K562 (cell line): Measurements from ENCODE around the gene ZBTB16. TPM values are rescaled to one million over a fixed set of nuclear protein-coding genes. Genes with fewer than 3 reads are reported as not detected.

Experiments
- ATAC-seq: fragments of 200-7000 bp; cut with Tn5 transposase; 3 replicates; pipeline ENCODE4 v1.9.1; 2020; ENCODE audit warnings: moderate library complexity
- BruUV-seq: library from RNA; stranded (reverse); fragments of 400-500 nt; replicated peaks from 2 replicates; lab custom pipeline; 2021; lab: Mats Ljungman, UMichigan
- CTCF ChIA-PET: fragments of 300-600 bp; formaldehyde crosslinking; extraction: SDS; loops from one replicate; lab custom pipeline; 2021; ENCODE audit warnings: low intra/inter-chr PET ratio; lab: Yijun Ruan, JAX
- POLR2A ChIA-PET: fragments of 300-600, 350-650 bp; sonication (Branson Sonifier 250); formaldehyde crosslinking; extraction: SDS; loops from one replicate; lab custom pipeline; 2021; ENCODE audit warnings: antibody characterized with exemption, inconsistent platforms; lab: Yijun Ruan, JAX
- DNase-seq, 4 experiments: peaks; one replicate each; pipeline versions ENCODE4 v3.0.0 to v3.0.0-alpha.2; 2011 to 2018; ENCODE audit warnings: low spot score in 3 of 4, mixed read lengths in 3 of 4; ENCODE audit errors: extremely low read depth in 1 of 4
- FAIRE-seq: peaks from 2 replicates; lab custom pipeline; 2011; peaks lifted over from hg19 to GRCh38; lab: Jason Lieb, UNC
- H2AFZ ChIP-seq: 2 replicates; pipeline ENCODE4 v1.6.0; 2011; ENCODE audit warnings: low read depth, low read length, control low read depth, inconsistent platforms
- H3K27ac ChIP-seq: fragments of 200-600 bp; 3 replicates; pipeline ENCODE4 v1.8.0; 2011; ENCODE audit warnings: low read depth, mild to moderate bottlenecking, control low read depth, inconsistent platforms, low read length, moderate library complexity, mixed read lengths; ENCODE audit errors: extremely low read depth
- H3K27me3 ChIP-seq, 2 experiments: fragments of 300-600 bp in 1 of 2; 2 replicates in 1 of 2; 3 replicates in 1 of 2; pipeline versions ENCODE4 v1.6.0 to v1.8.0; 2011; ENCODE audit warnings: inconsistent platforms in 2 of 2, low read length in 2 of 2, mild to moderate bottlenecking in 1 of 2, mixed read lengths in 1 of 2, moderate library complexity in 1 of 2; ENCODE audit not compliant: control insufficient read depth in 2 of 2, insufficient read depth in 2 of 2
- H3K36me3 ChIP-seq: fragments of 300-600 bp; 3 replicates; pipeline ENCODE4 v1.8.0; 2011; ENCODE audit warnings: mild to moderate bottlenecking, low read length, inconsistent platforms; ENCODE audit not compliant: control insufficient read depth, insufficient read depth
- H3K4me1 ChIP-seq, 2 experiments: fragments of 200-600 bp in 1 of 2; replicated peaks in 1 of 2; 2 replicates in 1 of 2; 3 replicates in 1 of 2; pipeline versions ENCODE4 v1.5.1 to v1.8.0; 2011; ENCODE audit warnings: inconsistent platforms in 2 of 2, low read length in 2 of 2, mild to moderate bottlenecking in 1 of 2, mixed read lengths in 1 of 2, moderate library complexity in 1 of 2; ENCODE audit not compliant: control insufficient read depth in 2 of 2, insufficient read depth in 2 of 2
- H3K4me2 ChIP-seq: 2 replicates; pipeline ENCODE4 v1.6.1; 2011; ENCODE audit warnings: low read length, control low read depth, inconsistent platforms, mixed read lengths; ENCODE audit not compliant: insufficient read depth
- H3K4me3 ChIP-seq: fragments of 200-600 bp; sonication (generic), shearing (Covaris generic); 2 replicates; pipeline ENCODE4 v1.5.1; 2016; ENCODE audit warnings: control low read depth, inconsistent platforms
- H3K79me2 ChIP-seq: fragments of 200-600 bp; 3 replicates; pipeline ENCODE4 v1.8.0; 2011; ENCODE audit warnings: low read length, inconsistent platforms; ENCODE audit not compliant: control insufficient read depth, insufficient read depth
- H3K9ac ChIP-seq, 2 experiments: 2 replicates each; pipeline versions ENCODE4 v1.6.0 to v1.6.1; 2011; ENCODE audit warnings: low read depth in 2 of 2, low read length in 2 of 2, control low read depth in 1 of 2, inconsistent platforms in 1 of 2, mild to moderate bottlenecking in 1 of 2, mixed read lengths in 1 of 2; ENCODE audit not compliant: insufficient read depth in 1 of 2
- H3K9me1 ChIP-seq: one replicate; pipeline ENCODE4 v1.6.0; 2011; ENCODE audit warnings: inconsistent platforms, mild to moderate bottlenecking, low read length, moderate library complexity; ENCODE audit not compliant: control insufficient read depth, insufficient read depth
- H3K9me3 ChIP-seq: replicated peaks from 2 replicates; pipeline ENCODE4 v1.5.1; 2011; ENCODE audit warnings: low read depth, low read length, inconsistent platforms; ENCODE audit not compliant: control insufficient read depth, insufficient read depth
- H4K20me1 ChIP-seq: replicated peaks from 2 replicates; pipeline ENCODE4 v1.6.1; 2011; ENCODE audit warnings: low read length, inconsistent platforms, mixed read lengths; ENCODE audit not compliant: control insufficient read depth, insufficient read depth
- HMGXB4 ChIP-seq: sonication (generic); formaldehyde crosslinking; IDR thresholded peaks from 2 replicates; pipeline ENCODE4 v1.8.1; 2023; ENCODE audit warnings: mild to moderate bottlenecking, missing genetic modification reagents
- NR2C2 ChIP-seq, 2 experiments: fragments of 200-800 bp in 1 of 2; sonication (Bioruptor generic) in 1 of 2; sonication (generic) in 1 of 2; formaldehyde crosslinking in 1 of 2; IDR thresholded peaks; 2 replicates each; pipeline versions ENCODE4 v1.6.1 to v1.8.0; 2016 to 2022; ENCODE audit warnings: mild to moderate bottlenecking in 1 of 2, missing compliant biosample characterization in 1 of 2, missing genetic modification characterization in 1 of 2, missing genetic modification reagents in 1 of 2
- WGBS: fragments of 100-300 bp; shearing (Covaris generic); methylation state at CpG from one replicate; pipeline ENCODE4 v1.1.6; 2016; ENCODE audit warnings: low coverage, mixed read lengths; ENCODE audit not compliant: insufficient coverage; ENCODE audit errors: missing lambda C conversion rate; 5-methylcytosine and 5-hydroxymethylcytosine counted together
- in situ Hi-C: fragments of 300-500 bp; cut with MboI; formaldehyde crosslinking; loops from 4 replicates; pipeline ENCODE4 v1.15.0; 2018; ENCODE audit warnings: inconsistent platforms, mixed read lengths
- intact Hi-C: fragments of 100-400 bp; cut with micrococcal nuclease; formaldehyde crosslinking; loops from 2 replicates; pipeline ENCODE4 v1.14.2; 2022
- polyA plus RNA-seq, 8 experiments: library from polyadenylated mRNA; depleted of rRNA in 4 of 8; stranded (reverse) in 5 of 8; unstranded in 3 of 8; fragments of >200 nt; fragmentation: Nextera tagmentation in 2 of 8; fragmentation: Illumina TruSeq in 1 of 8; extraction: Ambion mirVana in 2 of 8; extraction: Trizol in 1 of 8; gene quantifications; 2 replicates each; pipeline versions ENCODE4 v1.2.1 to v1.2.3, GENCODE V29; 2011 to 2014; ENCODE audit warnings: inconsistent platforms in 1 of 8, missing spikeins in 1 of 8
- total RNA-seq, 7 experiments: library from RNA; depleted of rRNA in 6 of 7; stranded (reverse); fragments of >200 nt in 6 of 7; fragmentation: Illumina TruSeq in 2 of 7; extraction: Trizol in 2 of 7; gene quantifications; 2 replicates each; pipeline versions ENCODE4 v1.2.1 to v1.2.3, GENCODE V29; 2011 to 2021; ENCODE audit warnings: low replicate concordance in 1 of 7

The ZBTB16 gene
- total and polyA plus RNA-seq, 9 of the 15 experiments (the other 6 are each of a cell fraction or from before 2014, with no cell fraction given): 0.06 to 0.40 (median 0.24) TPM; not detected in 4

DNA sequence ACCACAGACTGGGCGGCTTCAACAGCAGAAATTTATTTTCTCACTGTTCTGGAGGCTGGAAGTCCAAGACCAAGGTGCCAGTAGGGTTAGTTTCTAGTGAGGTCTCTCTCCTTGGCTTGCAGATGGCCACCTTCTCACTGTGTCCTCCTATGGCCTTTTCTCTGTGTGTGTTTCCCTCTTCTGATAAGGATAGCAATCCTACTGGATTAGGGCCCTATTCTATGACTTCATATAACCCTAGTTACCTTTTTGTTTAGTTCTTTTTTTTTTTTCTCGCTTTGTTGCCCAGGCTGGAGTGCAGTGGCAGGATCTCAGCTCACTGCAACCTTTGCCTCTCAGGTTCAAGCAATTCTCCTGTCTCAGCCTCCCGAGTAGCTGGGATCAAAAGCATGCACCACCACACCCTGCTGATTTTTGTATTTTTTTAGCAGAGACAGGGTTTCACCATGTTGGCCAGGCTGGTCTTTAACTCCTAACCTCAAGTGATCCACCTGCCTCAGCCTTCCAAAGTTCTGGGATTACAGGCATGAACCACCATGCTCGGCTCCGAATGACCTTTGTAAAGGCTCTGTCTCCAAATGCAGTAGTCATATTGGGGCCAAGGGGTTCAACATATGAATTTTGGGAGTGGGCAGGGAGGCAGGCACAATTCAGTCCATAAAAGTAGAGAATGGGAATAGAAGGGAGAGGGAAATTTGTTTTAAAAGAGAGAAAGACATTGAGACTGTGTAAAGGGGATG is 211.2 kb downstream of the ZBTB16 start:
- H3K4me2 ChIP-seq: no peak overlapping the region
- H2AFZ ChIP-seq: no peak overlapping the region
- ATAC-seq (no peak), FAIRE-seq (no peak), DNase-seq (no peak)
- no peak overlapping the region for H3K4me3 ChIP-seq
- no peaks in the 10 kb centered on the region for H3K9me3 ChIP-seq
- no peaks in the 10 kb centered on the region for H3K36me3 ChIP-seq
- peaks cover 0 to 3% of the 10 kb centered on the region in 2 experiments; a peak in 1 of 5 replicates for H3K4me1 ChIP-seq
- ChIA-PET POLR2A (interaction anchor here (0.8 kb wide), 1 partner anchor 88 kb away, joined by 4 read pairs; no protein-coding TSS in a partner anchor), CTCF (no interaction called here)
- WGBS: 3% methylated on average over 4 of the region's 5 CpGs
- no peak overlapping the region for H3K9ac ChIP-seq
- no peak overlapping the region for H3K27ac ChIP-seq
- no peaks in the 10 kb centered on the region for H3K9me1 ChIP-seq
- H3K79me2 ChIP-seq: no peaks in the 10 kb centered on the region
- intact Hi-C loops (no loop called here), in situ Hi-C loops (loop anchor here (25.0 kb wide), 1 partner anchor 958 kb away; the partner anchor contains the start of gene TTC12)
- no peaks in the 10 kb centered on the region for H4K20me1 ChIP-seq
- BruUV-seq: no TSS peak
- H3K27me3 ChIP-seq: peaks cover 19 to 25% of the 10 kb centered on the region in 2 experiments
- TF ChIP-seq HMGXB4 (CRISPR knock-in tag) (no peak), NR2C2 (CRISPR knock-in tag; IDR thresholded peaks at IDR 0.05) (no peak), NR2C2 (tag; IDR thresholded peaks at IDR 0.05) (no peak)
